Fibroblast of lung (primary cell): Measurements from ENCODE around the gene DCLK2. TPM values are rescaled to one million over a fixed set of nuclear protein-coding genes. Genes with fewer than 3 reads are reported as not detected.

ENCODE experiments used
- DNase-seq, 2 donors: peaks; one replicate each; pipeline versions ENCODE4 v3.0.0 to v3.0.0-alpha.2; 2010; ENCODE audit warnings: low read depth in 2 of 2
- H2AFZ ChIP-seq: 2 replicates; pipeline ENCODE4 v1.5.1; 2012; ENCODE audit warnings: low read length, control low read depth, inconsistent platforms
- H3K27ac ChIP-seq: 2 replicates; pipeline ENCODE4 v1.5.1; 2011; ENCODE audit warnings: low read length, control low read depth; ENCODE audit not compliant: insufficient read depth
- H3K27me3 ChIP-seq: 2 replicates; pipeline ENCODE4 v1.5.1; 2011; ENCODE audit warnings: mild to moderate bottlenecking, low read length; ENCODE audit not compliant: control insufficient read depth, insufficient read depth
- H3K36me3 ChIP-seq: 2 replicates; pipeline ENCODE4 v1.5.1; 2011; ENCODE audit warnings: low read length; ENCODE audit not compliant: control insufficient read depth, insufficient read depth
- H3K4me1 ChIP-seq: 2 replicates; pipeline ENCODE4 v1.5.1; 2011; ENCODE audit warnings: low read length; ENCODE audit not compliant: control insufficient read depth, insufficient read depth; ENCODE audit errors: extremely low read depth
- H3K4me2 ChIP-seq: 2 replicates; pipeline ENCODE4 v1.5.1; 2011; ENCODE audit warnings: low read length, control low read depth; ENCODE audit not compliant: insufficient read depth; ENCODE audit errors: extremely low read depth
- H3K4me3 ChIP-seq, 4 experiments: fragments of 200-600 bp in 1 of 4; sonication (generic) in 1 of 4; replicated peaks in 1 of 4; 2 replicates each; pipeline ENCODE4 v1.5.1; 2011 to 2016; ENCODE audit warnings: low read length in 4 of 4, low read depth in 3 of 4, mild to moderate bottlenecking in 3 of 4, control low read depth in 2 of 4, inconsistent platforms in 1 of 4, mixed read lengths in 1 of 4; ENCODE audit not compliant: insufficient read depth in 1 of 4; ENCODE audit errors: control extremely low read depth in 1 of 4
- H3K79me2 ChIP-seq: 2 replicates; pipeline ENCODE4 v1.5.1; 2012; ENCODE audit warnings: mild to moderate bottlenecking, low read length, inconsistent platforms; ENCODE audit not compliant: control insufficient read depth, insufficient read depth
- H3K9ac ChIP-seq: 2 replicates; pipeline ENCODE4 v1.5.1; 2011; ENCODE audit warnings: mild to moderate bottlenecking, low read length, control low read depth; ENCODE audit not compliant: insufficient read depth
- H3K9me3 ChIP-seq: 2 replicates; pipeline ENCODE4 v1.5.1; 2012; ENCODE audit warnings: low read depth, low read length; ENCODE audit not compliant: control insufficient read depth, insufficient read depth
- H4K20me1 ChIP-seq: 2 replicates; pipeline ENCODE4 v1.5.1; 2011; ENCODE audit warnings: low read length; ENCODE audit not compliant: control insufficient read depth, insufficient read depth; ENCODE audit errors: extremely low read depth
- CTCF ChIP-seq, 2 donors: IDR thresholded peaks in 1 of 2; conservative IDR thresholded peaks in 1 of 2; 1 replicate in 1 of 2; 2 replicates in 1 of 2; pipeline ENCODE4 v1.5.1; 2011 to 2012; ENCODE audit warnings: low read length in 2 of 2, control low read depth in 1 of 2, inconsistent platforms in 1 of 2, low read depth in 1 of 2, mild to moderate bottlenecking in 1 of 2
- EZH2 ChIP-seq: IDR thresholded peaks from 2 replicates; pipeline ENCODE4 v1.5.1; 2012; ENCODE audit warnings: low read length, control low read depth, mild to moderate bottlenecking; ENCODE audit errors: missing control alignments
- polyA plus RNA-seq, 2 donors: library from polyadenylated mRNA; depleted of rRNA in 1 of 2; stranded (reverse) in 1 of 2; unstranded in 1 of 2; fragments of >200 nt; gene quantifications; 2 replicates each; pipeline ENCODE4 v1.2.1, GENCODE V29; 2011 to 2012; ENCODE audit warnings: missing spikeins in 1 of 2
- total RNA-seq: library from RNA; depleted of rRNA; stranded (reverse); fragments of >200 nt; gene quantifications from 2 replicates; pipeline ENCODE4 v1.2.1, GENCODE V29; 2014

Gene DCLK2
- total and polyA plus RNA-seq, 2 donors (not counting 1 experiment from before 2014, with no cell fraction given): 3.8 to 14.0 TPM

GRCh38 chr4:150164055-150164454, 85.8 kb downstream of the DCLK2 start:
- Histone ChIP-seq H3K27ac (no peak overlapping the region), H2AFZ (no peak overlapping the region), H4K20me1 (no peaks in the 10 kb centered on the region), H3K79me2 (no peaks in the 10 kb centered on the region), H3K27me3 (no peaks in the 10 kb centered on the region), H3K36me3 (no peaks in the 10 kb centered on the region), H3K9ac (no peak overlapping the region), H3K4me1 (no peaks in the 10 kb centered on the region), H3K9me3 (no peaks in the 10 kb centered on the region), H3K4me3 (no peak overlapping the region), H3K4me2 (no peak overlapping the region)
- TF ChIP-seq EZH2 (no peak), CTCF (conservative IDR thresholded peaks at IDR 0.05 in 1 of 2, IDR thresholded peaks at IDR 0.05 in 1 of 2; ENCODE audit: low read depth in 1 of 2, low read length in 2 of 2) (no peak)
- no peak for DNase-seq

GRCh38 chr4:150164956-150165629, 86.8 kb downstream of the DCLK2 start:
- no peak overlapping the region for H3K27ac ChIP-seq
- no peaks in the 10 kb centered on the region for H3K27me3 ChIP-seq
- no peaks in the 10 kb centered on the region for H3K9me3 ChIP-seq

GRCh38 chr4:150167054-150167453, 88.8 kb downstream of the DCLK2 start:
- no peaks in the 10 kb centered on the region for H3K27me3 ChIP-seq
- H4K20me1 ChIP-seq: no peaks in the 10 kb centered on the region
- no peaks in the 10 kb centered on the region for H3K36me3 ChIP-seq
- no peaks in the 10 kb centered on the region for H3K4me1 ChIP-seq
- H2AFZ ChIP-seq: no peak overlapping the region
- no peak overlapping the region for H3K4me2 ChIP-seq
- TF ChIP-seq EZH2 (no peak), CTCF (conservative IDR thresholded peaks at IDR 0.05 in 1 of 2, IDR thresholded peaks at IDR 0.05 in 1 of 2; ENCODE audit: low read depth in 1 of 2, low read length in 2 of 2) (no peak)
- no peak overlapping the region for H3K4me3 ChIP-seq
- H3K9me3 ChIP-seq: no peaks in the 10 kb centered on the region
- H3K27ac ChIP-seq: no peak overlapping the region
- no peak for DNase-seq
- no peak overlapping the region for H3K9ac ChIP-seq
- no peaks in the 10 kb centered on the region for H3K79me2 ChIP-seq

More at GRCh38 chr4:150164956-150165629, 86.8 kb downstream of the DCLK2 start:
- no peak for TF ChIP-seq CTCF (conservative IDR thresholded peaks at IDR 0.05 in 1 of 2, IDR thresholded peaks at IDR 0.05 in 1 of 2; ENCODE audit: low read depth in 1 of 2, low read length in 2 of 2)
- no peak for TF ChIP-seq EZH2
- Histone ChIP-seq H4K20me1 (no peaks in the 10 kb centered on the region), H3K4me3 (no peak overlapping the region), H3K4me1 (no peaks in the 10 kb centered on the region), H3K4me2 (no peak overlapping the region), H3K36me3 (no peaks in the 10 kb centered on the region), H3K79me2 (no peaks in the 10 kb centered on the region), H2AFZ (no peak overlapping the region), H3K9ac (no peak overlapping the region)
- DNase-seq: no peak
